Neural progenitor cell (in vitro differentiated cells): ENCODE measurements around the gene DAPK3. TPM values are rescaled to one million over a fixed set of nuclear protein-coding genes. Genes with fewer than 3 reads are reported as not detected.
"Not testable (repeated sequence)": the region's sequence is repeated elsewhere in the genome, so short reads cannot be mapped to it uniquely, and the experiment has no call there.

Experiments used
- DNase-seq: peaks from one replicate; pipeline ENCODE4 v3.0.0-alpha.2; 2016; ENCODE audit warnings: low spot score
- H2AFZ ChIP-seq: fragments of 200-600 bp; sonication (generic); replicated peaks from 2 replicates; pipeline ENCODE4 v1.6.1; 2016; ENCODE audit warnings: antibody characterized with exemption
- H3F3A ChIP-seq: fragments of 200-600 bp; sonication (generic); 2 replicates; pipeline ENCODE4 v1.6.1; 2016; ENCODE audit warnings: antibody characterized with exemption, low read depth
- H3K27ac ChIP-seq: fragments of 200-600 bp; sonication (generic); 2 replicates; pipeline ENCODE4 v1.5.1; 2016; ENCODE audit warnings: mild to moderate bottlenecking
- H3K27me3 ChIP-seq: fragments of 200-600 bp; sonication (generic); 2 replicates; pipeline ENCODE4 v1.6.1; 2016; ENCODE audit warnings: mild to moderate bottlenecking, moderate library complexity
- H3K36me3 ChIP-seq: fragments of 200-600 bp; sonication (generic); 2 replicates; pipeline ENCODE4 v1.5.1; 2016
- H3K4me1 ChIP-seq: fragments of 200-600 bp; sonication (generic); 2 replicates; pipeline ENCODE4 v1.6.1; 2016; ENCODE audit warnings: mixed run types
- H3K4me2 ChIP-seq: fragments of 200-600 bp; sonication (generic); 2 replicates; pipeline ENCODE4 v1.6.1; 2016
- H3K4me3 ChIP-seq: fragments of 200-600 bp; sonication (generic); 2 replicates; pipeline ENCODE4 v1.5.1; 2016
- H3K79me2 ChIP-seq: fragments of 200-600 bp; sonication (generic); 2 replicates; pipeline ENCODE4 v1.6.1; 2016; ENCODE audit warnings: low read depth
- H3K9ac ChIP-seq: fragments of 200-600 bp; sonication (generic); 2 replicates; pipeline ENCODE4 v1.6.1; 2016
- H3K9me3 ChIP-seq: fragments of 200-600 bp; sonication (generic); 2 replicates; pipeline ENCODE4 v1.5.1; 2016; ENCODE audit warnings: low read depth
- H4K20me1 ChIP-seq: fragments of 200-600 bp; sonication (generic); 2 replicates; pipeline ENCODE4 v1.6.1; 2016; ENCODE audit warnings: low read depth
- H3K27ac Mint-ChIP-seq: 3 replicates; pipeline ENCODE4 v1.8.0; 2021; ENCODE audit warnings: mixed read lengths
- H3K27me3 Mint-ChIP-seq: 2 replicates; pipeline ENCODE4 v1.8.0; 2022; ENCODE audit warnings: low read depth, mild to moderate bottlenecking, inconsistent platforms, moderate library complexity, mixed read lengths; ENCODE audit not compliant: insufficient read depth
- H3K36me3 Mint-ChIP-seq: 3 replicates; pipeline ENCODE4 v1.8.0; 2021; ENCODE audit warnings: mixed read lengths
- H3K4me1 Mint-ChIP-seq: 3 replicates; pipeline ENCODE4 v1.8.0; 2021; ENCODE audit warnings: mixed read lengths
- H3K4me3 Mint-ChIP-seq: 3 replicates; pipeline ENCODE4 v1.8.0; 2021; ENCODE audit warnings: mild to moderate bottlenecking, moderate library complexity, mixed read lengths
- H3K9me3 Mint-ChIP-seq: 3 replicates; pipeline ENCODE4 v1.8.0; 2020; ENCODE audit warnings: mixed read lengths
- CTCF ChIP-seq: fragments of 200-600 bp; sonication (generic); IDR thresholded peaks from 2 replicates; pipeline ENCODE4 v1.5.1; 2017; ENCODE audit warnings: antibody characterized with exemption, mild to moderate bottlenecking
- EZH2 ChIP-seq: fragments of 200-600 bp; sonication (generic); IDR thresholded peaks from 2 replicates; pipeline ENCODE4 v1.6.1; 2017; ENCODE audit warnings: antibody characterized with exemption, mild to moderate bottlenecking, moderate library complexity
- EZH2phosphoT487 ChIP-seq: fragments of 200-600 bp; sonication (generic); IDR thresholded peaks from 2 replicates; pipeline ENCODE4 v1.6.1; 2017; ENCODE audit warnings: antibody characterized with exemption
- total RNA-seq: library from RNA; depleted of rRNA; stranded (reverse); fragments of >200 nt; gene quantifications from 2 replicates; pipeline ENCODE4 v1.2.3, GENCODE V29; 2015; ENCODE audit warnings: low replicate concordance

DAPK3 gene
- total RNA-seq, 1 donor from 2014 or later: 33.7 TPM

- H3K4me1 ChIP-seq: peaks cover 13% of the 10 kb centered on the region
- H3K9ac ChIP-seq: no peak overlapping the region
- no peaks in the 10 kb centered on the region for H3K27me3 ChIP-seq
- no peak overlapping the region for H3K27ac Mint-ChIP-seq
- peaks cover 20% of the 10 kb centered on the region for H3K4me1 Mint-ChIP-seq
- no peaks in the 10 kb centered on the region for H3K9me3 ChIP-seq
- no peaks in the 10 kb centered on the region for H3K9me3 Mint-ChIP-seq
- H2AFZ ChIP-seq: no peak overlapping the region
- H3K4me2 ChIP-seq: no peak overlapping the region
- H3K79me2 ChIP-seq: peaks cover 90% of the 10 kb centered on the region
- no peaks in the 10 kb centered on the region for H3F3A ChIP-seq
- H3K27me3 Mint-ChIP-seq: peaks cover 10% of the 10 kb centered on the region
- H3K27ac ChIP-seq: no peak overlapping the region
- DNase-seq: no peak
- no peak for TF ChIP-seq EZH2phosphoT487
- no peak for TF ChIP-seq EZH2
- no peak for TF ChIP-seq CTCF
- peaks cover 83% of the 10 kb centered on the region for H4K20me1 ChIP-seq
- peaks cover 6% of the 10 kb centered on the region for H3K36me3 Mint-ChIP-seq
- no peaks in the 10 kb centered on the region for H3K36me3 ChIP-seq
- H3K4me3 Mint-ChIP-seq: no peak overlapping the region
- no peak overlapping the region for H3K4me3 ChIP-seq
Observed at GRCh38 chr19:4012975-4013634, 42.2 kb upstream of the DAPK3 start.

GRCh38 chr19:4012092-4012974, 41.4 kb upstream of the DAPK3 start:
- no peaks in the 10 kb centered on the region for H3K36me3 ChIP-seq
- peaks cover 89% of the 10 kb centered on the region for H3K79me2 ChIP-seq
- no peak overlapping the region for H3K4me2 ChIP-seq
- Mint-ChIP-seq H3K9me3 (no peaks in the 10 kb centered on the region), H3K27me3 (peaks cover 10% of the 10 kb centered on the region), H3K4me3 (no peak overlapping the region), H3K27ac (no peak overlapping the region), H3K4me1 (peaks cover 20% of the 10 kb centered on the region), H3K36me3 (peaks cover 6% of the 10 kb centered on the region)
- no peak overlapping the region for H3K27ac ChIP-seq
- H3K9me3 ChIP-seq: no peaks in the 10 kb centered on the region
- H3F3A ChIP-seq: no peaks in the 10 kb centered on the region
- no peak overlapping the region for H2AFZ ChIP-seq
- no peaks in the 10 kb centered on the region for H3K27me3 ChIP-seq
- no peak overlapping the region for H3K4me3 ChIP-seq
- DNase-seq: no peak
- H4K20me1 ChIP-seq: peaks cover 80% of the 10 kb centered on the region
- H3K4me1 ChIP-seq: peaks cover 13% of the 10 kb centered on the region
- TF ChIP-seq CTCF: no peak
- no peak for TF ChIP-seq EZH2
- no peak for TF ChIP-seq EZH2phosphoT487
- H3K9ac ChIP-seq: no peak overlapping the region

- H3K36me3 Mint-ChIP-seq, H3K36me3 ChIP-seq, H3K4me2 ChIP-seq, H3K27ac Mint-ChIP-seq, H3F3A ChIP-seq, DNase-seq, H3K27me3 ChIP-seq, H3K4me3 ChIP-seq, H3K9me3 Mint-ChIP-seq, H3K27ac ChIP-seq, H3K9me3 ChIP-seq, H2AFZ ChIP-seq, H3K9ac ChIP-seq: not testable (repeated sequence)
- Mint-ChIP-seq H3K4me3 (peak overlapping the region; percentile 55), H3K27me3 (peaks cover 10% of the 10 kb centered on the region), H3K4me1 (peaks cover 20% of the 10 kb centered on the region)
- Histone ChIP-seq H4K20me1 (peaks cover 71% of the 10 kb centered on the region), H3K4me1 (peaks cover 13% of the 10 kb centered on the region), H3K79me2 (peaks cover 84% of the 10 kb centered on the region)
Observed at GRCh38 chr19:4011430-4011829, 40.5 kb upstream of the DAPK3 start.

GRCh38 chr19:4010808-4011110, 39.9 kb upstream of the DAPK3 start:
- no peak overlapping the region for H3K4me3 ChIP-seq
- H2AFZ ChIP-seq: no peak overlapping the region
- H3K4me2 ChIP-seq: no peak overlapping the region
- Mint-ChIP-seq H3K4me1 (peaks cover 20% of the 10 kb centered on the region), H3K9me3 (no peaks in the 10 kb centered on the region), H3K27ac (no peak overlapping the region), H3K36me3 (peaks cover 3% of the 10 kb centered on the region), H3K4me3 (peak overlapping the region; percentile 55), H3K27me3 (peaks cover 10% of the 10 kb centered on the region)
- TF ChIP-seq EZH2phosphoT487 (no peak), CTCF (no peak), EZH2 (no peak)
- no peaks in the 10 kb centered on the region for H3K36me3 ChIP-seq
- peaks cover 7% of the 10 kb centered on the region for H3F3A ChIP-seq
- H3K79me2 ChIP-seq: peaks cover 85% of the 10 kb centered on the region
- DNase-seq: no peak
- H3K4me1 ChIP-seq: peaks cover 13% of the 10 kb centered on the region
- H3K27ac ChIP-seq: no peak overlapping the region
- H3K27me3 ChIP-seq: no peaks in the 10 kb centered on the region
- H3K9me3 ChIP-seq: no peaks in the 10 kb centered on the region
- H3K9ac ChIP-seq: no peak overlapping the region
- peaks cover 65% of the 10 kb centered on the region for H4K20me1 ChIP-seq
